ENCODE data around the gene ADK.

Gene ADK

DNA sequence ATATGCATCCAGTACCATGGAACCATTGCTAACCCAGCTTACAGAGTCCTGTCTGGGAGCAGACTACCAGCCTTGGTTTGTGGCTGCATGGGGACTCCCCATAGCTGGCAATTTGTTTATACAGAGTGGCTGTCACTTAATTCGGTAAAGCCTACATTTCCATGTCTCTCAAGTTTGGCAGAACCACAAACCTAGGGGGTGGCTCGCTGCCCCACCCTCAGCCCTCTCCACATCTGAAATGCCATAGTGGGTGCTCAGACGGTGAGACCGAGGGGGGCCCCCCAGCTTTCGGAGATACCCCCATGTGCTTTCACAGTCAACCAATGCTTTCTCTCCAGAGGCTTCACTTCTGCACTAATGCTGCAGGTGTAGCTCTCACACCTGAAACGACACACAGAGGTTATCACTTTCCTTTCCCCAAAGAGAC, 599.8 kb downstream of the ADK start:
- H3K9me3 ChIP-seq (ENCODE audit: control insufficient read depth in 1 of 2, low read length in 2 of 2), result no peaks in the 10 kb centered on the region
- H3K4me1 ChIP-seq (ENCODE audit: control insufficient read depth in 1 of 2, insufficient read depth in 2 of 2, low read length in 2 of 2), result no peaks in the 10 kb centered on the region
- H3K36me3 ChIP-seq (ENCODE audit: control insufficient read depth in 1 of 2, insufficient read depth in 2 of 2, low read length in 2 of 2), result no peaks in the 10 kb centered on the region
- no peak overlapping the region for H3K27ac ChIP-seq (ENCODE audit: low read length)
- H3K4me3 ChIP-seq (ENCODE audit: low read depth in 1 of 2, low read length in 2 of 2), result no peak overlapping the region
- H3K27me3 ChIP-seq (ENCODE audit: low read depth, low read length), result no peaks in the 10 kb centered on the region

DNA sequence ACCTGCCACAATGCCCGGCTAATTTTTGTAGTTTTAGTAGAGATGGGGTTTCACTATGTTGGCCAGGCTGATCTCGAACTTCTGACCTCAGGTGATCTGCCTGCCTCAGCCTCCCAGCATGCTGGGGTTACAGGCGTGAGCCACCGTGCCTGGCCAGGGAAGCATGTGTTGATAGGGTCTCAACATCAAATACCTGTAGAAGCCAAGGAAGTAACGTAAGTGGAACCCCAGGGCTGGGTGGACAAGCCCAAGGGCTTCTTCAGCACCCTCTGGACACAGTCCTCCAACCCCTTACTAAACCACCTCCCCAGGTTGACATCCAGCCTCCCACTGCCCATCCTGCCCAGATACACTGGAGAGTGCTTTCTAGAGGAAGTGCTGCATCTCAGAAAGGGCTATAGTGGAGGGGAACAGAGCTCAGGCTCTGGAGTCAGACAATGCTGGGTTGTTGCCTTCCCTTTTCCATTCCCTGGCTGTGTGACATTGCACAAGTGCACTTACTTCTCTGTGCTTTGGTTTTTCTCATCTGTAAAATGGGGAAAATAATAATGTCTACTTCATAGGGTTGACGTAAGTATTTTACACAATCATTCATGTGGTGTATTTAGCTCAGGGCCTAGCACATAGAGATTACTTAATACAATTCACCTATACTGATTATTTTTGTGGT, 601.5 kb downstream of the ADK start:
- H3K4me3 ChIP-seq (ENCODE audit: low read depth in 1 of 2, low read length in 2 of 2), result no peak overlapping the region
- H3K36me3 ChIP-seq (ENCODE audit: control insufficient read depth in 1 of 2, insufficient read depth in 2 of 2, low read length in 2 of 2), result no peaks in the 10 kb centered on the region
- no peaks in the 10 kb centered on the region for H3K4me1 ChIP-seq (ENCODE audit: control insufficient read depth in 1 of 2, insufficient read depth in 2 of 2, low read length in 2 of 2)
- no peaks in the 10 kb centered on the region for H3K9me3 ChIP-seq (ENCODE audit: control insufficient read depth in 1 of 2, low read length in 2 of 2)
- no peak overlapping the region for H3K27ac ChIP-seq (ENCODE audit: low read length)
- H3K27me3 ChIP-seq (ENCODE audit: low read depth, low read length), result no peaks in the 10 kb centered on the region

DNA sequence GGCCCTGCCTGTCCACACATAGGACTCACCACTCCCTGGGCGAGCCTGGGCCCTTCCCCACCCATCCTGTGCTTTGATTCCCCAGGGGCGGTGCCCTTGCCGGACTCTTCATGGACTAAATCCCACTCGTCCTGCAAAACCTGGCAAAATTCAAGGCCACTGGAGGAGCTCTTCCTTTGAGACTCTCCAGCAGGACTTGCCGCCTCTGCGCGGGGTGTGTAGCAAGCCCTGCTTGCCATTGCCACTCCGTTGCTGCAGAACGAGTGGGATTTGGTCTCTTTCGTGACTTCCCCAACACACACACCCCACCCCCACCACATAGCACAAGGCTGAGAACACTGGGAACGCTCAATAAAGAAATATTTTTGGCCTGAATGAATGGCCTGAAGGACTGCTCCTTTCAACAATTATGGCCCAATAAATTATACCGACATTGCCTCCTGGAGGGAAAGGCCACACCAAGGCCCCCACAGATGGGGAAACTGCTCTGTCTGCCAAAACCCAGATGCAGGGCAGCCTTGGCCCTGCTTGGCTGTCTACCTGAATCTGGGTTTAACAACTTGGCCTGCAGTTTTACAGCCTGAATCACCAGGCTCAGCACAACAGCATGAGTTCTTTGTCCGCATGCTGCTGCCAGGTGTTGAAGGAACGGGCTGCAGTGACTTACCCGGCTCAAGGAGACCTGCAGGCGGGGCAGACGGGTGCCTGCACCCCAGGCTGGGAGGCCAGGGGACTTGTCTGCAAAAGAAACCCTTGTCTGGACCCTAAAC, 602.6 kb downstream of the ADK start:
- Histone ChIP-seq H3K36me3 (ENCODE audit: control insufficient read depth in 1 of 2, insufficient read depth in 2 of 2, low read length in 2 of 2) (no peaks in the 10 kb centered on the region), H3K27ac (ENCODE audit: low read length) (no peak overlapping the region), H3K4me3 (ENCODE audit: low read depth in 1 of 2, low read length in 2 of 2) (no peak overlapping the region), H3K4me1 (ENCODE audit: control insufficient read depth in 1 of 2, insufficient read depth in 2 of 2, low read length in 2 of 2) (no peaks in the 10 kb centered on the region), H3K9me3 (ENCODE audit: control insufficient read depth in 1 of 2, low read length in 2 of 2) (no peaks in the 10 kb centered on the region), H3K27me3 (ENCODE audit: low read depth, low read length) (no peaks in the 10 kb centered on the region)

DNA sequence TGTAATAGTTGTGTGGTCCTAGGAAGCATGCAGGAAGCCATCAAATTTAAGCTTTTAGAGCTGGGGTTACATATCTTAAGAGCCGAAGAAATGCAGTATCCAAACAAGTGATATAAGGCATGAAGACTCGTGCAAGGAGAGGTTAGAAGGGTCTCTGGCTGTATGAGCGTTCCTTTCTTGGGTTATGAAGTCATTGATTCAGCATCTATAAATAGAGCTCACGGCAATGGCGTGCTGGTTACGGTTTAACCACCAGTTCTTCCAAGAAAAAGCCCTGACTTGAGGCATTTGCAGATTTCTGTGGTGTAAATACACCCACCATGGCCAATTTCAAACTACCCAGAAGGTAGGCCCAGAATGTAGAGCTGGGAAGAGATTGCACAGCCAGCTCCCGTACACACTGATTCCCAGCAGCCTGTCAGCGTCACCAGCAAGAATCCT, 603.4 kb downstream of the ADK start:
- no peaks in the 10 kb centered on the region for H3K27me3 ChIP-seq (ENCODE audit: low read depth, low read length)
- H3K4me3 ChIP-seq (ENCODE audit: low read depth in 1 of 2, low read length in 2 of 2), result no peak overlapping the region
- H3K27ac ChIP-seq (ENCODE audit: low read length), result no peak overlapping the region
- H3K36me3 ChIP-seq (ENCODE audit: control insufficient read depth in 1 of 2, insufficient read depth in 2 of 2, low read length in 2 of 2), result no peaks in the 10 kb centered on the region
- no peaks in the 10 kb centered on the region for H3K9me3 ChIP-seq (ENCODE audit: control insufficient read depth in 1 of 2, low read length in 2 of 2)
- H3K4me1 ChIP-seq (ENCODE audit: control insufficient read depth in 1 of 2, insufficient read depth in 2 of 2, low read length in 2 of 2), result no peaks in the 10 kb centered on the region

DNA sequence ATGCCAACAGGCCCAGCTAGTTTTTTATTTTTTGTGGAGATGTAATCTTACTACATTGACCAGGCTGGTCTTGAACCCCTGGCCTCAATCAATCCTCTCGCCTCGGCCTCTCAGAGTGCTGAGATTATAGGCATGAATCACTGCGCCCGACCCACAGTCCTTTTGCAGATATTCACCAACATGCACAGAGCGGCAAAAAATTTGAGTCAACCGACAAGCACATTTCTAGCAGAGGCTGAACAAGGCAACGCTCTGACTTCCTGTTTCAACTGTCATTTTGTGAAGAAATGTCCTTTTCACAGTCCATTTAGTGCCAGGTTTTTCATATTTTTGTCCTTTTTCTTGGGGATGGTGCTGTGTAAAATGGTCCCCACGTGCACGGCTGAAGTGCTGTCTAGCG, 604.3 kb downstream of the ADK start:
- Histone ChIP-seq H3K27ac (ENCODE audit: low read length) (no peak overlapping the region), H3K4me1 (ENCODE audit: control insufficient read depth in 1 of 2, insufficient read depth in 2 of 2, low read length in 2 of 2) (no peaks in the 10 kb centered on the region), H3K9me3 (ENCODE audit: control insufficient read depth in 1 of 2, low read length in 2 of 2) (no peaks in the 10 kb centered on the region), H3K4me3 (ENCODE audit: low read depth in 1 of 2, low read length in 2 of 2) (no peak overlapping the region), H3K27me3 (ENCODE audit: low read depth, low read length) (no peaks in the 10 kb centered on the region), H3K36me3 (ENCODE audit: control insufficient read depth in 1 of 2, insufficient read depth in 2 of 2, low read length in 2 of 2) (no peaks in the 10 kb centered on the region)
